HEK293T (cell line): ENCODE results near the gene DCTN3.

ENCODE experiments used
- ARNT ChIP-seq: fragments of 450-650 bp; IDR thresholded peaks from 2 replicates; pipeline ENCODE4 v1.6.1; 2017; ENCODE audit warnings: mild to moderate bottlenecking
- BHLHE40 ChIP-seq: fragments of 450-650 bp; IDR thresholded peaks from 2 replicates; pipeline ENCODE4 v1.6.1; 2016; ENCODE audit warnings: mild to moderate bottlenecking, moderate library complexity, borderline replicate concordance
- CTBP1 ChIP-seq: fragments of 450-650 bp; IDR thresholded peaks from 2 replicates; pipeline ENCODE4 v1.6.1; 2016; ENCODE audit warnings: borderline replicate concordance
- ELF4 ChIP-seq: fragments of 450-650 bp; IDR thresholded peaks from 2 replicates; pipeline ENCODE4 v1.6.1; 2017; ENCODE audit warnings: antibody characterized with exemption
- HDGF ChIP-seq: fragments of 450-650 bp; IDR thresholded peaks from 2 replicates; pipeline ENCODE4 v1.6.1; 2017; ENCODE audit warnings: antibody characterized with exemption, borderline replicate concordance
- NFRKB ChIP-seq: fragments of 450-650 bp; IDR thresholded peaks from 2 replicates; pipeline ENCODE4 v1.6.1; 2016; ENCODE audit warnings: mild to moderate bottlenecking, moderate library complexity
- SUZ12 ChIP-seq: fragments of 450-650 bp; IDR thresholded peaks from 2 replicates; pipeline ENCODE4 v1.6.1; 2016; ENCODE audit warnings: mild to moderate bottlenecking

GRCh38 chr9:34566972-34567371 is 53.3 kb downstream of the DCTN3 start:
- no peak for TF ChIP-seq SUZ12
- TF ChIP-seq ARNT = no peak
- TF ChIP-seq CTBP1 = no peak
- no peak for TF ChIP-seq ELF4
- no peak for TF ChIP-seq NFRKB
- TF ChIP-seq HDGF = no peak
- no peak for TF ChIP-seq BHLHE40
